D721Med (cell line): Measurements from ENCODE around the gene GK.
"Not testable (repeated sequence)": the region's sequence is repeated elsewhere in the genome, so short reads cannot be mapped to it uniquely, and the experiment has no call there.

Experiments used
- DNase-seq: peaks from one replicate; pipeline ENCODE4 v3.0.0; 2011; ENCODE audit warnings: low spot score; ENCODE audit not compliant: insufficient read length
- FAIRE-seq: peaks from 2 replicates; lab custom pipeline; 2011; peaks lifted over from hg19 to GRCh38; lab: Jason Lieb, UNC
- TF ChIP-seq, protein P1 (sequence below): IDR thresholded peaks from 2 replicates; pipeline ENCODE4 v1.5.1; 2012; ENCODE audit warnings: mild to moderate bottlenecking, control low read depth; ENCODE audit not compliant: insufficient read depth; ENCODE audit errors: missing control alignments

GK gene

GRCh38 chrX:30637874-30638815 lies 15.1 kb upstream of the GK start:
- TF ChIP-seq, protein P1, sequence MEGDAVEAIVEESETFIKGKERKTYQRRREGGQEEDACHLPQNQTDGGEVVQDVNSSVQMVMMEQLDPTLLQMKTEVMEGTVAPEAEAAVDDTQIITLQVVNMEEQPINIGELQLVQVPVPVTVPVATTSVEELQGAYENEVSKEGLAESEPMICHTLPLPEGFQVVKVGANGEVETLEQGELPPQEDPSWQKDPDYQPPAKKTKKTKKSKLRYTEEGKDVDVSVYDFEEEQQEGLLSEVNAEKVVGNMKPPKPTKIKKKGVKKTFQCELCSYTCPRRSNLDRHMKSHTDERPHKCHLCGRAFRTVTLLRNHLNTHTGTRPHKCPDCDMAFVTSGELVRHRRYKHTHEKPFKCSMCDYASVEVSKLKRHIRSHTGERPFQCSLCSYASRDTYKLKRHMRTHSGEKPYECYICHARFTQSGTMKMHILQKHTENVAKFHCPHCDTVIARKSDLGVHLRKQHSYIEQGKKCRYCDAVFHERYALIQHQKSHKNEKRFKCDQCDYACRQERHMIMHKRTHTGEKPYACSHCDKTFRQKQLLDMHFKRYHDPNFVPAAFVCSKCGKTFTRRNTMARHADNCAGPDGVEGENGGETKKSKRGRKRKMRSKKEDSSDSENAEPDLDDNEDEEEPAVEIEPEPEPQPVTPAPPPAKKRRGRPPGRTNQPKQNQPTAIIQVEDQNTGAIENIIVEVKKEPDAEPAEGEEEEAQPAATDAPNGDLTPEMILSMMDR: no peak
- DNase-seq (no peak), FAIRE-seq (no peak)

- FAIRE-seq, DNase-seq: not testable (repeated sequence)
Observed at GRCh38 chrX:30639702-30640101, 13.5 kb upstream of the GK start.

DNA sequence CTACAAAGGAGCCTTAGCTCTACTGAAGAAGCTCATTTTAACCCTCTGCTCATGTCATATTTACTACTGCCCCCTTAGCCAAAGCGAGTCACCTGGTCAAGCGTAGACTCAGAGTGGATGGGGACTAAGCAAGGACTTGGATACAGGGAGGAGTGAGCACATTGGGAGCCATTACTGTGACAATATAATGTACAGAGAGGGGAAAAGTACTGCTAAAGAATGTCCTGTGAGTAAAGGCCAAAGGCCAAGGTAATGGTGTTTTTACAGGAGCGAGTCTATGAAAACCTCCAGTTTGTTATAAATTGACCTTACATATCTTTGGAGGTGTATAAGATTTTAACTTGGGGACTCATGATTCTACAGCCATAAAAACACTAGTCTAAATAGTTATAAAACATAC lies 10.6 kb upstream of the GK start:
- FAIRE-seq (no peak), DNase-seq (no peak)
- TF ChIP-seq, protein P1: no peak

GRCh38 chrX:30643313-30643821 lies 9.9 kb upstream of the GK start:
- DNase-seq (no peak), FAIRE-seq (no peak)
- TF ChIP-seq, protein P1: no peak

DNA sequence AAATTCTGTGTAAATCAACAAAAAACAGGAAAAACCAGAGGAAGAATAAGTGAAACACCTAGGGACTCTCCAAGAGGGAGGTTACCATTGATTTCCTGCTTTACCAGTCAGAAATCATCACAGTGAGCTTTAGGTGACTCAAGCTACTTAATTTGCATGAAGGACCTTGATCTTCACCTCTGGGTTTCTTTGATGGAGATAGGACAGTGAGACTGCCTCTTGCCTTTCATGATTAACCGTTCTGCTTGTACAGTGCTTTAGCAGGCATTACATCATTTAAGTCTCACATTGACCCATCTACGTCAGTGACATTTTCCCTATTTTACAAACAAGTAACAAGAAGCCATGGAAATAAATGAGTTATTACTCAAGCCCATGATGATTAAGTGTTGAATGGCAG lies 3.4 kb upstream of the GK start:
- TF ChIP-seq, protein P1: no peak
- DNase-seq (no peak), FAIRE-seq (no peak)

DNA sequence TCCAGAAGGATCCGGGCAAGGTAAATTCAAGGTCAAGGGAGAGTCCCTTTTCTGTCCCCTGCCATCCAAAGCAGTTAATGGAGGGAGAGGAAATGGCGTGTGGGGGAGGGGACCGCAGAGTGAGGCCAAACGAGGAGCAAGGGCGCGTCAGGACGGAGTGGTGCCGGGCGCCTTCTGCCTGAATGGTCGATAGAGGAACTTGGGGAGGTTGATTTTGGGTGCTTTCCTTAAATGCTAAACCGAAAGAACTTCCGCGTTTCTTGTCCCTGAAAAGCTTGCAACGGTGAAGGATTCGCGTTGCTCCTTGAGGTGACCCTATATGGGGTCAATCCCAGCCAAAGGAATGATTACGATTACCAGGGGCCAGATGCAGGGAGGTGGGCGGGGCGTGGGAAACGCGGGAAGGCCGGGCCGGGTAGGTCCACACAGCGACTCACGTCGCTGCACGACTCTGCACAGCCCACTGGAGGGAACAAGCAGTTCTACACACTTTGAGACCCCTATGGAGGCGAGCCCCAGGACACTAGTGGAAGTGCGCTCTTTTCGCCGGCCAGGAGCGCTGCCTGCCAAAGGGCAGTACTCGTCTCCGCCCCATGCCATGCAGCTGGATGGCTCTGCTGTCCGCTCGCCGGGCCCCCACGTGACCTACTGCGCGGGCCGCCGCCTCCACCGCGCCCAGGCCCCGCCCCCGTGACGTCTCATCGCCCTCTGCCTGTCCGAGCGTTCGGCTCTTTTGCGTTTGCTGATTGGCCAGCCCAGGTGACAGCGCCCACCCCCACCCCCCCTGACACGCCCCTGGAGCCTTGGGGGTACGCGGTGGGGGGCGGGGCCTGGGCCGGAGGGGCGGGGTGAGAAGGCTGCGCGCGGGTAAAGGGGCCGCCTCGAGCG lies 452 bp upstream of the GK start:
- no peak for FAIRE-seq
- TF ChIP-seq, protein P1: no peak
- DNase-seq: peak; percentile 40

GRCh38 chrX:30654386-30654785 lies 1.2 kb downstream of the GK start:
- not testable (repeated sequence) for DNase-seq, FAIRE-seq
